Breast epithelium (tissue), 3 donors: ENCODE measurements around the gene USP32.

Experiments
- CTCF ChIP-seq, 3 donors: fragments of 450-650 bp; IDR thresholded peaks; one replicate each; pipeline ENCODE4 v1.5.1; 2016 to 2017; ENCODE audit warnings: antibody characterized with exemption in 3 of 3, mild to moderate bottlenecking in 3 of 3, moderate library complexity in 3 of 3
- POLR2A ChIP-seq: fragments of 450-650 bp; IDR thresholded peaks from one replicate; pipeline ENCODE4 v1.6.1; 2016; ENCODE audit warnings: antibody characterized with exemption, mild to moderate bottlenecking, moderate library complexity

- TF ChIP-seq POLR2A (no peak), CTCF (IDR thresholded peaks at IDR 0.05) (no peak)
Measured at GRCh38 chr17:60383379-60383778, 8.6 kb downstream of the USP32 start.
